Left lung (tissue), 10 donors: Measurements from ENCODE around the gene GPR155. TPM values are rescaled to one million over a fixed set of nuclear protein-coding genes. Genes with fewer than 3 reads are reported as not detected.

Source experiments
- ATAC-seq: fragments of 200-7000 bp; cut with Tn5 transposase; one replicate; pipeline ENCODE4 v1.9.1; 2020; ENCODE audit warnings: moderate library complexity
- DNase-seq, 4 donors: peaks; one replicate each; pipeline ENCODE4 v3.0.0-alpha.2; 2013 to 2020
- H3K27ac ChIP-seq, 2 donors: fragments of 200-600 bp; sonication (generic) in 1 of 2; one replicate each; pipeline versions ENCODE4 v1.5.0 to v1.8.0; 2020 to 2021
- H3K27me3 ChIP-seq, 2 donors: fragments of 200-600 bp; sonication (generic) in 1 of 2; one replicate each; pipeline versions ENCODE4 v1.5.0 to v1.8.0; 2020 to 2021
- H3K36me3 ChIP-seq, 2 donors: fragments of 200-600 bp; sonication (generic) in 1 of 2; one replicate each; pipeline versions ENCODE4 v1.5.0 to v1.8.0; 2020 to 2021
- H3K4me1 ChIP-seq, 2 donors: fragments of 200-600 bp; one replicate each; pipeline ENCODE4 v1.8.0; 2021
- H3K4me3 ChIP-seq, 2 donors: fragments of 200-600 bp; sonication (generic) in 1 of 2; one replicate each; pipeline versions ENCODE4 v1.5.0 to v1.8.0; 2020 to 2021; ENCODE audit warnings: mild to moderate bottlenecking in 1 of 2
- H3K9me3 ChIP-seq, 2 donors: fragments of 200-600 bp; sonication (generic) in 1 of 2; one replicate each; pipeline versions ENCODE4 v1.5.0 to v1.8.0; 2020 to 2021
- intact Hi-C, 2 donors: fragments of 100-400 bp; cut with DNase I; formaldehyde crosslinking; loops; one replicate each; pipeline versions ENCODE4 v1.11.2 to v1.14.2; 2022
- polyA plus RNA-seq, 6 donors: library from polyadenylated mRNA; unstranded; fragments of 120-200 nt; gene quantifications; one replicate each; pipeline ENCODE4 v1.2.1, GENCODE V29; 2013; ENCODE audit not compliant: insufficient read length in 6 of 6
- total RNA-seq, 2 donors: library from RNA; stranded (reverse); fragmentation: NEBNext Ultra II Directional; extraction: Animal tissue kit (Norgen Biotek cat#: 25700); gene quantifications; one replicate each; pipeline ENCODE4 v1.2.1, GENCODE V29; 2021
- TF ChIP-seq, protein P1 (sequence below), 2 donors: fragments of 200-600 bp; sonication (generic) in 1 of 2; IDR thresholded peaks; one replicate each; pipeline versions ENCODE4 v1.5.0 to v1.8.0; 2021; ENCODE audit warnings: antibody characterized with exemption in 2 of 2
- donor health status: DM: no; HTN: yes; CAD: no.
- donor health status: DM: no; HTN: no; CAD: no.

Gene GPR155
- total and polyA plus RNA-seq, 8 donors = 3.1 to 6.9 (median 4.0) TPM

DNA sequence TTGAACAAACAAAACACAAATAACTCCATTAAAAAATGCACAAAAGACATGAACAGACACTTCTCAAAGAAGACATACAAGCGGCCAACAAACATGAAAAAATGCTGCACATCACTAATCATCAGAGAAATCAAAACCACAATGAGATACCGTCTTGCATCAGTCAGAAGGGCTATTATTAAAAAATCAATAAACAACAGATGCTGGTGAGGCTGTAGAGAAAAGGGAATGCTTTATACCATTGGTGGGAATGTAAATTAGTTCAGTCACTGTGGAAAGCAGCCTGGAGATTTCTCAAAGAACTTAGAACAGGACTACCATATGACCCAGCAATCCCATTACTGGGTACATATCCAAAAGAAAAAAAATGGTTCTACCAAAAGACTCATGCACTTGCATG is 37.8 kb downstream of the GPR155 start:
- intact Hi-C loops = no loop called here
- peaks cover 0 to 4% of the 10 kb centered on the region in 2 donors for H3K36me3 ChIP-seq
- H3K4me1 ChIP-seq = no peaks in the 10 kb centered on the region
- no peak overlapping the region for H3K4me3 ChIP-seq
- ATAC-seq = no peak
- no peak for DNase-seq
- no peaks in the 10 kb centered on the region for H3K27me3 ChIP-seq
- H3K27ac ChIP-seq = no peak overlapping the region
- H3K9me3 ChIP-seq = no peaks in the 10 kb centered on the region
- TF ChIP-seq, protein P1, sequence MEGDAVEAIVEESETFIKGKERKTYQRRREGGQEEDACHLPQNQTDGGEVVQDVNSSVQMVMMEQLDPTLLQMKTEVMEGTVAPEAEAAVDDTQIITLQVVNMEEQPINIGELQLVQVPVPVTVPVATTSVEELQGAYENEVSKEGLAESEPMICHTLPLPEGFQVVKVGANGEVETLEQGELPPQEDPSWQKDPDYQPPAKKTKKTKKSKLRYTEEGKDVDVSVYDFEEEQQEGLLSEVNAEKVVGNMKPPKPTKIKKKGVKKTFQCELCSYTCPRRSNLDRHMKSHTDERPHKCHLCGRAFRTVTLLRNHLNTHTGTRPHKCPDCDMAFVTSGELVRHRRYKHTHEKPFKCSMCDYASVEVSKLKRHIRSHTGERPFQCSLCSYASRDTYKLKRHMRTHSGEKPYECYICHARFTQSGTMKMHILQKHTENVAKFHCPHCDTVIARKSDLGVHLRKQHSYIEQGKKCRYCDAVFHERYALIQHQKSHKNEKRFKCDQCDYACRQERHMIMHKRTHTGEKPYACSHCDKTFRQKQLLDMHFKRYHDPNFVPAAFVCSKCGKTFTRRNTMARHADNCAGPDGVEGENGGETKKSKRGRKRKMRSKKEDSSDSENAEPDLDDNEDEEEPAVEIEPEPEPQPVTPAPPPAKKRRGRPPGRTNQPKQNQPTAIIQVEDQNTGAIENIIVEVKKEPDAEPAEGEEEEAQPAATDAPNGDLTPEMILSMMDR (IDR thresholded peaks at IDR 0.05) = no peak

DNA sequence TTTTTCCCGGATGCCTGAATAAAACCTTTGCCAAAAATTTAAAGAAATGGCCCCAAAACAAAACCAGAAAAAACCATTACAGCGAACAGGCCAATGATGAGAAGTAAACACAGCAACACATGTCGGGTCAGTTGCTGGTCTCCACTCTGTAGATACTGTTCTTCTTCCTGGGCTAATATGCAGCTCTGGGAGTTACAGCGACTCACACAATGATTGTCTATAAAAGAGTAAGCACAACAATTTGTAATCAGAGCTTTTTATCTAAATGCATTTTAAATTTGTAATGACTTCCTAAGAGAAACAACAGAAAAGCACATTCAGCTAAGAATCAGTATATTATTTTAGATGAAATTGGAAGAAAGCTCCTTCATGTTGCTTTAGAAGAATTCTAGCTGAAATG is 40.3 kb downstream of the GPR155 start:
- no peak for ATAC-seq
- H3K27me3 ChIP-seq = no peaks in the 10 kb centered on the region
- peaks cover 0 to 3% of the 10 kb centered on the region in 2 donors for H3K36me3 ChIP-seq
- DNase-seq = no peak
- no peak overlapping the region for H3K4me3 ChIP-seq
- intact Hi-C loops = no loop called here
- TF ChIP-seq, protein P1 (IDR thresholded peaks at IDR 0.05) = no peak
- no peaks in the 10 kb centered on the region for H3K4me1 ChIP-seq
- no peaks in the 10 kb centered on the region for H3K9me3 ChIP-seq
- no peak overlapping the region for H3K27ac ChIP-seq

DNA sequence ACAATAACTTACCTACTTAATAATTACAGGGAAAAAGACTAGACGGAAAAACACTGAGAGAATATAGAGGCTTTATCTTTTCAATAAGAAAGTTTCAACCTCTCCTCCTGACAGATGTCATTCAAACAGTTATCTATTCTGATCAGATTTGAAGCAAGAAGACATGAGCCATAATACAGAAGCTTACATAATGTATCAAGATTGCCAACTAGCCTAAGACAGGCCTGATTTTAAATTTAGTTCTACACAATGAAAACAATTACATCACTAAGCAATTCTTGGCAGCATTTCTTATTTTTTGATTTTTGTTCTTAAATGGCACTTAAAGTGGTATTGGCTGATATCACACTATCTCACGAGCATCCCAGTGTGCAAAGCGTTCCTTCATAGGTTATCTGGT is 41.6 kb downstream of the GPR155 start:
- peaks cover 0 to 3% of the 10 kb centered on the region in 2 donors for H3K36me3 ChIP-seq
- no peaks in the 10 kb centered on the region for H3K27me3 ChIP-seq
- TF ChIP-seq, protein P1 (IDR thresholded peaks at IDR 0.05) = no peak
- DNase-seq = no peak
- H3K27ac ChIP-seq = no peak overlapping the region
- H3K9me3 ChIP-seq = no peaks in the 10 kb centered on the region
- no peaks in the 10 kb centered on the region for H3K4me1 ChIP-seq
- intact Hi-C loops = no loop called here
- no peak for ATAC-seq
- H3K4me3 ChIP-seq = no peak overlapping the region

DNA sequence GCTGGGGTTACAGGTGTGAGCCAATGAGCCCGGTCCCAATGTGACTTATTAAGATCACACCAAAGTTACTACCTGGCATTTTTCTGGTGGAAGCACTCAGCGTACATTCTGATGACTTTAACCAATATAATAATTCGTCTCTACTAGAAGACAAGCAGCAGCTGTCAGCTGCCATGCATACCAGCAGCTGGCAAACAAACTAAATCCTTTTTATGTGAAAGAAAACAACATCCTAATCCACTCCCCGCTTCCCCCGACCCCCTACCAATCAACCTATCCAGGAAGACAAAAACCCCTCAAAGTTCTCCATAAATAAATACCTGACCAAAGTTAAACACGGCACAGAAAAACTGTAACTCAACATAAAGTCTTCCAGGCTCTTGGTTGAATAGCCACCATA is 42.1 kb downstream of the GPR155 start:
- H3K27me3 ChIP-seq = no peaks in the 10 kb centered on the region
- DNase-seq = no peak

DNA sequence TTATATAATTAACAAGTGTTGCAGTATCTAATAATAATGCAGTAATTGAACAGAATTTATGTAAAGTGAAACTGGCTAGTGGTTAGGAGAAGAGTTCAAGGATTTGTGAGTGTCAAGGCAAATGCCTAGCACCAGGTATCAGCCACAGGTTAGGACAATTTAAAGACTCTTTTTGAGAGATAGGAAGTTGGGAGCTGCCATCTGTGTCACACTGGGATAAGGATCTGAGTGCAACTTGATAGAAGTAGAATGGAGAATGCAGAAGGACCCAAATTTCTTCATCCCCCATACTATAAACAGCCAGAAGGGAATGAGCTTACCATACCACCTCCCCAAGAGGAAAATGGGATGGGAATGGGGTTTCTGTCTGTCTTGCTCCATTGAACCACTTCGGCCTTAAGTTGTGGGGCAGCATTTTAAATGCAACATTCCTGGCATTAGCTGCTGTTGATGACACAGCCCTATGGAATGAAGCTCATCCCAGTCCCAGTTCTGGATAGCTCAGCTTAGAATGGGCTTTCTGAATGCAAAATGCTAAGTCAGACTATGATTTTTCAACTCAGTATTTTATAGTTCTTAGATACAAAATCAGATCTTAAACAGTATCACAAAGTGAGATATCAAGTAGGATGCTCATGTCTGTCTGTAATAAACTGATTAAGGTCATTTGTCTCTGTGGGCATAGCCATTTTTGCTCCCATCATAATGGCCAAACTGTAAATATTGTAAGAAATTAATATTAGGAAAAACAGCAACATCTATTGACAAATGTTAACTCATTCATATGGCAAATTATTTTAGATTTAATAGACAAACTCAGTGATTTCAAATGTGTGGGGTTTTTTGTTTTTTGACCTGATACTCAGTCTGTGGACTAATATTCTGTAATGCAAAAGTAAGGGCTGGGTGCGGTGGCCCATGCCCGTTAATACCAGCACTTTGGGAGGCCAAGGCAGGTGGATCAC is 44.0 kb downstream of the GPR155 start:
- H3K9me3 ChIP-seq = no peaks in the 10 kb centered on the region
- ATAC-seq (peak; percentile 53), DNase-seq (no peak)
- TF ChIP-seq, protein P1 (IDR thresholded peaks at IDR 0.05) = no peak
- no peak overlapping the region for H3K27ac ChIP-seq
- intact Hi-C loops = no loop called here
- H3K4me3 ChIP-seq = no peak overlapping the region
- H3K27me3 ChIP-seq = no peaks in the 10 kb centered on the region
- H3K36me3 ChIP-seq = peaks cover 0 to 3% of the 10 kb centered on the region in 2 donors
- H3K4me1 ChIP-seq = no peaks in the 10 kb centered on the region

More for the DNA sequence above, 42.1 kb downstream of the GPR155 start:
- Histone ChIP-seq H3K27ac (no peak overlapping the region), H3K9me3 (no peaks in the 10 kb centered on the region), H3K4me1 (no peaks in the 10 kb centered on the region), H3K4me3 (no peak overlapping the region), H3K36me3 (peaks cover 0 to 3% of the 10 kb centered on the region in 2 donors)
- TF ChIP-seq, protein P1 (IDR thresholded peaks at IDR 0.05) = no peak
- intact Hi-C loops = no loop called here
- ATAC-seq = no peak
